Glutamatergic neuron (in vitro differentiated cells): ENCODE results near the gene SLC30A1. TPM values are rescaled to one million over a fixed set of nuclear protein-coding genes. Genes with fewer than 3 reads are reported as not detected.
"Not testable (repeated sequence)": the region's sequence is repeated elsewhere in the genome, so short reads cannot be mapped to it uniquely, and the experiment has no call there.

ENCODE experiments used
- DNase-seq: peaks from one replicate; pipeline ENCODE4 v3.0.0; 2022
- H3K27ac Mint-ChIP-seq: one replicate; pipeline ENCODE4 v1.8.0; 2020; ENCODE audit warnings: mild to moderate bottlenecking, mixed read lengths, inconsistent platforms; ENCODE audit not compliant: unreplicated experiment
- H3K27me3 Mint-ChIP-seq: one replicate; pipeline ENCODE4 v1.8.0; 2020; ENCODE audit warnings: mild to moderate bottlenecking, moderate library complexity, mixed read lengths, inconsistent platforms; ENCODE audit not compliant: unreplicated experiment
- H3K36me3 Mint-ChIP-seq: one replicate; pipeline ENCODE4 v1.8.0; 2020; ENCODE audit warnings: mild to moderate bottlenecking, mixed read lengths, inconsistent platforms; ENCODE audit not compliant: unreplicated experiment
- H3K4me1 Mint-ChIP-seq: one replicate; pipeline ENCODE4 v1.8.0; 2020; ENCODE audit warnings: mild to moderate bottlenecking, low read depth, mixed read lengths, inconsistent platforms; ENCODE audit not compliant: unreplicated experiment
- H3K4me3 Mint-ChIP-seq: one replicate; pipeline ENCODE4 v1.8.0; 2020; ENCODE audit warnings: mild to moderate bottlenecking, mixed read lengths, inconsistent platforms; ENCODE audit not compliant: unreplicated experiment
- H3K9me3 Mint-ChIP-seq: one replicate; pipeline ENCODE4 v1.8.0; 2020; ENCODE audit warnings: mild to moderate bottlenecking, moderate library complexity, mixed read lengths, inconsistent platforms; ENCODE audit not compliant: unreplicated experiment
- total RNA-seq: library from RNA; stranded (reverse); fragmentation: NEBNext Ultra II Directional; extraction: Animal tissue kit (Norgen Biotek cat#: 25700); gene quantifications from one replicate; pipeline ENCODE4 v1.2.1, GENCODE V29; 2021; ENCODE audit not compliant: unreplicated experiment
- TF ChIP-seq, protein P1 (sequence below): fragments of 200-600 bp; sonication (generic); IDR thresholded peaks from one replicate; pipeline ENCODE4 v1.5.0; 2021; ENCODE audit not compliant: partially characterized antibody, unreplicated experiment

The SLC30A1 gene
- total RNA-seq, 1 donor from 2014 or later, result 3.1 TPM

DNA sequence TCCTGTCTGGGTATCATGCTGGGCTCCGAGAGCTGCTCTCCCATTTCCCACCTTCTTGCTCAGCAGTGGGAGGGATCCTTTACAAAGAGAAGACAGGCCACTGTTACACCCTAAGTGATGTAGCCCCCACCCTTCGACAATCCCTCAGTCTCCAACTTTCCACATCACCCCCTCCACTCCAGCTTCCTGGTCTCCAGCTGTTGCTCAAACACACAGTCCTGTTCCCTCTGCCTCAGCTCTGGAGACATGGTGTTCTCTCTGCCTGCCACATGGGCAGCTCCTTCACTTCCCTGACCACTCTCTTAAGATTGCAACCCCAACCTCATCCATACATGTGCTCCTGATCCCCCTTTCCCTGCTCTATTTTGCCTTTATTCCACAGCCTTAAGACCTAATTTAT, 37.7 kb downstream of the SLC30A1 start:
- no peak overlapping the region for H3K27ac Mint-ChIP-seq
- TF ChIP-seq, protein P1, sequence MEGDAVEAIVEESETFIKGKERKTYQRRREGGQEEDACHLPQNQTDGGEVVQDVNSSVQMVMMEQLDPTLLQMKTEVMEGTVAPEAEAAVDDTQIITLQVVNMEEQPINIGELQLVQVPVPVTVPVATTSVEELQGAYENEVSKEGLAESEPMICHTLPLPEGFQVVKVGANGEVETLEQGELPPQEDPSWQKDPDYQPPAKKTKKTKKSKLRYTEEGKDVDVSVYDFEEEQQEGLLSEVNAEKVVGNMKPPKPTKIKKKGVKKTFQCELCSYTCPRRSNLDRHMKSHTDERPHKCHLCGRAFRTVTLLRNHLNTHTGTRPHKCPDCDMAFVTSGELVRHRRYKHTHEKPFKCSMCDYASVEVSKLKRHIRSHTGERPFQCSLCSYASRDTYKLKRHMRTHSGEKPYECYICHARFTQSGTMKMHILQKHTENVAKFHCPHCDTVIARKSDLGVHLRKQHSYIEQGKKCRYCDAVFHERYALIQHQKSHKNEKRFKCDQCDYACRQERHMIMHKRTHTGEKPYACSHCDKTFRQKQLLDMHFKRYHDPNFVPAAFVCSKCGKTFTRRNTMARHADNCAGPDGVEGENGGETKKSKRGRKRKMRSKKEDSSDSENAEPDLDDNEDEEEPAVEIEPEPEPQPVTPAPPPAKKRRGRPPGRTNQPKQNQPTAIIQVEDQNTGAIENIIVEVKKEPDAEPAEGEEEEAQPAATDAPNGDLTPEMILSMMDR, result no peak
- H3K9me3 Mint-ChIP-seq, result peaks cover 12% of the 10 kb centered on the region
- H3K4me3 Mint-ChIP-seq, result no peak overlapping the region
- DNase-seq, result no peak
- H3K27me3 Mint-ChIP-seq, result peaks cover 5% of the 10 kb centered on the region
- H3K36me3 Mint-ChIP-seq, result peaks cover 9% of the 10 kb centered on the region
- H3K4me1 Mint-ChIP-seq, result peaks cover 4% of the 10 kb centered on the region

DNA sequence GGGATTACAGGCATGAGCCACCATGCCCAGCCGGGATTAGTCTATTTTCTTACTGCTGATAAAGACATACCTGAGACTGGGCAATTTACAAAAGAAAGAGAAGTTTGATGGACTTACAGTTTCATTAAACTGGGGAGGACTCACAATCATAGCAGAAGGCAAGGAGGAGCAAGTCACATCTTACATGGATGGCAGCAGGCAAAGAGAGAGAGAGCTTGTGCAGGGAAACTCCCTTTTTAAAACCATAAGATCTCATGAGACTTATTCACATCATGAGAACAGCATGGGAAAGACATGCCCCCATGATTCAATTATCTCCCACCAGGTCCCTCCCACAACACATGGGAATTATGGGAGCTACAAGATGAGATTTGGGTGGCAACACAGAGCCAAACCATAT, 38.1 kb downstream of the SLC30A1 start:
- H3K36me3 Mint-ChIP-seq, H3K27me3 Mint-ChIP-seq, H3K4me1 Mint-ChIP-seq, H3K27ac Mint-ChIP-seq, DNase-seq, H3K4me3 Mint-ChIP-seq: not testable (repeated sequence)
- peaks cover 12% of the 10 kb centered on the region for H3K9me3 Mint-ChIP-seq

DNA sequence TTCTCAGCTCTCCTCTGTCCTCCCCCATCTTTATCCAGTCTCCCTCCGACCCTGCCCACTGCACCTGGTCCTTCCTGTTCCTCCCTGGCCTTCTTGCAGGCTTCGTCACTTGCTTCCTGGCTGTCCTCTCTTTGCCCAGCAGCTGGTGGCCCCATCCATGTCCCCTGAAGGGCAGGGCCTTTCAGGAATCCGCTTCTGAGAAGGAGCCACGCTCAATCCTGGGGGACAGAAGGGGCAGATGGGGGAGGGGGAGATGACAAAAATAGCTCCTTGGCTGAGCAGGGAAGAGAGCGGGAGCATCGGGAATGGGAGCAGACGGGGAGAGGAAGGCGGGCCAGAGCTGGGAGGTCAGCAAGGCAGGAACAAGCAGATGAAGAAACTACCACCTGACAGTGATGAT, 40.7 kb downstream of the SLC30A1 start:
- Mint-ChIP-seq H3K4me1 (peaks cover 4% of the 10 kb centered on the region), H3K4me3 (peak overlapping the region; percentile 49), H3K27me3 (peaks cover 5% of the 10 kb centered on the region), H3K36me3 (peaks cover 9% of the 10 kb centered on the region), H3K27ac (no peak overlapping the region), H3K9me3 (peaks cover 11% of the 10 kb centered on the region)
- no peak for DNase-seq
- TF ChIP-seq, protein P1, result no peak

DNA sequence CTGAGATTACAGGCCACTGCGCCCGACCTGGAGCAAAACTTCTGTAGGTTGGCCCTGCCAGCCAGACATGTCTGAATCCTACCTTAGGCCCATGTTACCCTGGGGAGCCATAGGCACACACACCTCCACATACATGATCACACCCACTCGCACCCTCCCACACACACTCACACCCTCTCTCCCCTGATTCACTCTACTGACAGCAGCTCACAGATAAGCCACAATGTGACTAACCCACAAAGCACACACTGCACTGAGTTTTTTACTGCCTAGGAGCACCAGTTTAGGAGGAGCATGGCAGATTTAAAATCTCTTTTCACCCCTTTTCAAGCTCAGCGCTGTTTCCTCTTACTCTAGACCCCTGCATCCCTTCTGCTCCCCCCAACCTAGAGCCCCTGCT, 41.7 kb downstream of the SLC30A1 start:
- TF ChIP-seq, protein P1, result no peak
- peaks cover 5% of the 10 kb centered on the region for H3K27me3 Mint-ChIP-seq
- H3K27ac Mint-ChIP-seq, result no peak overlapping the region
- H3K36me3 Mint-ChIP-seq, result peaks cover 9% of the 10 kb centered on the region
- peaks cover 11% of the 10 kb centered on the region for H3K9me3 Mint-ChIP-seq
- H3K4me3 Mint-ChIP-seq, result no peak overlapping the region
- no peak for DNase-seq
- H3K4me1 Mint-ChIP-seq, result peaks cover 4% of the 10 kb centered on the region

DNA sequence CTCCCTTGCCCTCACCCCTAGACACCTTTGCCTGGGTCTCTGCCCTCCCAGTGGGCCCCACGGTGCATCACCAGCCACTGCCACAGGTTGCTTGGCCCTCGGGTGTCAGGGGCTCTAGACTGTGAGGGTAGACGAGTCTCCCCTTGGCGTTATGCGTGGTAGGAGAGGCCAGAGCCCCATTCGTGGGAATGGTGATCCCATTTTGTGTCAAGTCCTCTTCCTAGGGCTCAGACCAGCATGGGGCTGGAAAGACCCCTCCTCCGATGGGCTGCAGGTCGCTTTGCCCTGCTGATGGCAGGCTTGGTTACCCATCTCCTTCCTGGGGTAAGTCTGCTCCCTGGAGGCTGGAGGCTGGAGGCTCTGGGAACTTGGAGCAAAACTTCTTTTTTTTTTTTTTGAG, 42.4 kb downstream of the SLC30A1 start:
- Mint-ChIP-seq H3K27me3 (peaks cover 5% of the 10 kb centered on the region), H3K4me3 (no peak overlapping the region), H3K27ac (no peak overlapping the region), H3K9me3 (peaks cover 11% of the 10 kb centered on the region), H3K4me1 (peaks cover 4% of the 10 kb centered on the region), H3K36me3 (peaks cover 8% of the 10 kb centered on the region)
- DNase-seq, result no peak
- TF ChIP-seq, protein P1, result no peak

DNA sequence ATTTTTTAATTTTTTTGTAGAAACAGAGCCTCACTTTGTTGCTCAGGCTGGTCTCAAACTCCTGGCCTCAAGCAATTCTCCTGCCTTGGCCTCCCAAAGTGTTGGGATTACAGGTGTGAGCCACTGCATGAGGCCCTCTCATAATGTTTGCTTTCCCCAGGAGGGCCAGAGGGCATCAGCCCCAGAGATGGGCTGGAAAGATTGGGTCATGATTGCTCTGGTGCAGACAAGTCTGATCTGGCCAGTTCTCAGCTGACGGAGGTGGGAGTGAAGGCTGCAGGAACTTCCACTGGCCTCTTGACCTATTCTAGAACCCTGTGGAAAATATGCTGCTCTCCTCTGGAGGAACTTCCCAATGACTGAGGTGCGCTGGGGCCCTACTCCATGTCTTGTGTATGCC, 43.6 kb downstream of the SLC30A1 start:
- Mint-ChIP-seq H3K4me1 (peaks cover 4% of the 10 kb centered on the region), H3K36me3 (no peaks in the 10 kb centered on the region), H3K27ac (no peak overlapping the region), H3K27me3 (peaks cover 2% of the 10 kb centered on the region), H3K4me3 (no peak overlapping the region), H3K9me3 (peaks cover 4% of the 10 kb centered on the region)
- TF ChIP-seq, protein P1, result no peak
- no peak for DNase-seq
